ENCODE data around the gene ANAPC10. TPM values are rescaled to one million over a fixed set of nuclear protein-coding genes. Genes with fewer than 3 reads are reported as not detected.
"Not testable (repeated sequence)": the region's sequence is repeated elsewhere in the genome, so short reads cannot be mapped to it uniquely, and the experiment has no call there.

The ANAPC10 gene
- 10 to 100 TPM; 28.6 to 29.1 TPM for total RNA-seq

- no peaks in the 10 kb centered on the region for H3K27me3 Mint-ChIP-seq
- peaks cover 5% of the 10 kb centered on the region for H3K9me3 Mint-ChIP-seq
- peak; percentile 95 for DNase-seq
- H3K36me3 Mint-ChIP-seq, result peaks cover 33% of the 10 kb centered on the region
- H3K4me1 Mint-ChIP-seq, result peaks cover 18% of the 10 kb centered on the region
- H3K4me3 Mint-ChIP-seq, result peak within 1 kb of the TSS; percentile 95
- peak within 1 kb of the TSS; percentile 99 for H3K27ac Mint-ChIP-seq
Measured at GRCh38 chr4:145097821-145098674, at the start of gene ANAPC10, which contains the start of gene ABCE1. Gene ANAPC10, minus strand, starts transcription at chr4:145098196. Its CDS starts 2,097 bp downstream, at chr4:145096099. Gene ABCE1, plus strand, starts transcription at chr4:145098311. Its CDS starts 6,102 bp downstream, at chr4:145104413.

GRCh38 chr4:145136219-145136618 is 38.2 kb upstream of the ANAPC10 start:
- H3K4me3 Mint-ChIP-seq, H3K27me3 Mint-ChIP-seq, H3K9me3 Mint-ChIP-seq, DNase-seq, H3K27ac Mint-ChIP-seq: not testable (repeated sequence)
- Mint-ChIP-seq H3K36me3 (peaks cover 42% of the 10 kb centered on the region), H3K4me1 (peaks cover 25% of the 10 kb centered on the region)

- Mint-ChIP-seq H3K4me3 (no peak overlapping the region), H3K36me3 (peaks cover 39% of the 10 kb centered on the region), H3K4me1 (peaks cover 35% of the 10 kb centered on the region), H3K9me3 (no peaks in the 10 kb centered on the region), H3K27me3 (no peaks in the 10 kb centered on the region), H3K27ac (peak overlapping the region; percentile 71)
- no peak for DNase-seq
Measured at GRCh38 chr4:145132511-145133098, 34.6 kb upstream of the ANAPC10 start.

- peaks cover 35% of the 10 kb centered on the region for H3K4me1 Mint-ChIP-seq
- no peaks in the 10 kb centered on the region for H3K27me3 Mint-ChIP-seq
- H3K36me3 Mint-ChIP-seq, result peaks cover 35% of the 10 kb centered on the region
- no peak overlapping the region for H3K4me3 Mint-ChIP-seq
- peak overlapping the region; percentile 34 for H3K27ac Mint-ChIP-seq
- no peak for DNase-seq
- no peaks in the 10 kb centered on the region for H3K9me3 Mint-ChIP-seq
Measured at GRCh38 chr4:145131848-145132247, 33.9 kb upstream of the ANAPC10 start.

- DNase-seq, result no peak
- H3K27ac Mint-ChIP-seq, result peak overlapping the region; percentile 81
- H3K4me3 Mint-ChIP-seq, result no peak overlapping the region
- H3K4me1 Mint-ChIP-seq, result peaks cover 38% of the 10 kb centered on the region
- H3K27me3 Mint-ChIP-seq, result no peaks in the 10 kb centered on the region
- H3K9me3 Mint-ChIP-seq, result no peaks in the 10 kb centered on the region
- H3K36me3 Mint-ChIP-seq, result peaks cover 45% of the 10 kb centered on the region
Measured at GRCh38 chr4:145130788-145131399, 32.9 kb upstream of the ANAPC10 start.

GRCh38 chr4:145130130-145130529 is 32.1 kb upstream of the ANAPC10 start:
- H3K4me3 Mint-ChIP-seq, result no peak overlapping the region
- peaks cover 43% of the 10 kb centered on the region for H3K4me1 Mint-ChIP-seq
- H3K36me3 Mint-ChIP-seq, result peaks cover 48% of the 10 kb centered on the region
- no peaks in the 10 kb centered on the region for H3K27me3 Mint-ChIP-seq
- H3K9me3 Mint-ChIP-seq, result no peaks in the 10 kb centered on the region
- H3K27ac Mint-ChIP-seq, result peak overlapping the region; percentile 81
- DNase-seq, result no peak

GRCh38 chr4:145125396-145125795 is 27.4 kb upstream of the ANAPC10 start:
- peaks cover 38% of the 10 kb centered on the region for H3K36me3 Mint-ChIP-seq
- H3K27ac Mint-ChIP-seq, result peak overlapping the region; percentile 61
- no peaks in the 10 kb centered on the region for H3K27me3 Mint-ChIP-seq
- no peak overlapping the region for H3K4me3 Mint-ChIP-seq
- no peak for DNase-seq
- no peaks in the 10 kb centered on the region for H3K9me3 Mint-ChIP-seq
- H3K4me1 Mint-ChIP-seq, result peaks cover 20% of the 10 kb centered on the region

- Mint-ChIP-seq H3K36me3 (peaks cover 21% of the 10 kb centered on the region), H3K27me3 (no peaks in the 10 kb centered on the region), H3K4me3 (no peak overlapping the region), H3K9me3 (no peaks in the 10 kb centered on the region), H3K4me1 (peaks cover 23% of the 10 kb centered on the region), H3K27ac (no peak overlapping the region)
- DNase-seq, result no peak
Measured at GRCh38 chr4:145108128-145108527, 10.1 kb upstream of the ANAPC10 start.

GRCh38 chr4:145107126-145107525 is 9.1 kb upstream of the ANAPC10 start:
- Mint-ChIP-seq H3K4me1 (peaks cover 20% of the 10 kb centered on the region), H3K9me3 (no peaks in the 10 kb centered on the region), H3K4me3 (no peak overlapping the region), H3K27ac (peak overlapping the region; percentile 25), H3K36me3 (peaks cover 12% of the 10 kb centered on the region), H3K27me3 (no peaks in the 10 kb centered on the region)
- DNase-seq, result no peak

GRCh38 chr4:145103496-145103895 is 5.5 kb upstream of the ANAPC10 start:
- H3K4me1 Mint-ChIP-seq, result peaks cover 21% of the 10 kb centered on the region
- DNase-seq, result no peak
- H3K27ac Mint-ChIP-seq, result no peak overlapping the region
- no peak overlapping the region for H3K4me3 Mint-ChIP-seq
- peaks cover 22% of the 10 kb centered on the region for H3K36me3 Mint-ChIP-seq
- no peaks in the 10 kb centered on the region for H3K9me3 Mint-ChIP-seq
- H3K27me3 Mint-ChIP-seq, result no peaks in the 10 kb centered on the region

- Mint-ChIP-seq H3K27me3 (no peaks in the 10 kb centered on the region), H3K36me3 (peaks cover 20% of the 10 kb centered on the region), H3K9me3 (no peaks in the 10 kb centered on the region), H3K4me3 (no peak overlapping the region), H3K4me1 (peaks cover 19% of the 10 kb centered on the region), H3K27ac (no peak overlapping the region)
- no peak for DNase-seq
Measured at GRCh38 chr4:145102619-145103018, 4.6 kb upstream of the ANAPC10 start.

- H3K36me3 Mint-ChIP-seq, result peaks cover 16% of the 10 kb centered on the region
- H3K4me1 Mint-ChIP-seq, result peaks cover 19% of the 10 kb centered on the region
- H3K9me3 Mint-ChIP-seq, result no peaks in the 10 kb centered on the region
- DNase-seq, result no peak
- no peak overlapping the region for H3K27ac Mint-ChIP-seq
- no peaks in the 10 kb centered on the region for H3K27me3 Mint-ChIP-seq
- no peak overlapping the region for H3K4me3 Mint-ChIP-seq
Measured at GRCh38 chr4:145101091-145101490, 3.1 kb upstream of the ANAPC10 start.

GRCh38 chr4:145099653-145100052 is 1.7 kb upstream of the ANAPC10 start:
- H3K4me1 Mint-ChIP-seq, result peaks cover 23% of the 10 kb centered on the region
- H3K36me3 Mint-ChIP-seq, result peaks cover 23% of the 10 kb centered on the region
- no peaks in the 10 kb centered on the region for H3K27me3 Mint-ChIP-seq
- peak overlapping the region; percentile 95 for H3K4me3 Mint-ChIP-seq
- DNase-seq, result no peak
- no peaks in the 10 kb centered on the region for H3K9me3 Mint-ChIP-seq
- peak overlapping the region; percentile 66 for H3K27ac Mint-ChIP-seq

GRCh38 chr4:145098675-145099037 is 660 bp upstream of the ANAPC10 start:
- no peaks in the 10 kb centered on the region for H3K9me3 Mint-ChIP-seq
- DNase-seq, result peak; percentile 47

GRCh38 chr4:145097331-145097820 is 620 bp downstream of the ANAPC10 start:
- Mint-ChIP-seq H3K27ac (peak overlapping the region; percentile 99), H3K9me3 (peaks cover 5% of the 10 kb centered on the region), H3K27me3 (no peaks in the 10 kb centered on the region), H3K4me3 (peak overlapping the region; percentile 95), H3K36me3 (peaks cover 39% of the 10 kb centered on the region), H3K4me1 (peaks cover 18% of the 10 kb centered on the region)
- DNase-seq, result no peak

More at GRCh38 chr4:145098675-145099037, 660 bp upstream of the ANAPC10 start:
- H3K4me3 Mint-ChIP-seq, result peak overlapping the region; percentile 95
- H3K4me1 Mint-ChIP-seq, result peaks cover 20% of the 10 kb centered on the region
- peaks cover 29% of the 10 kb centered on the region for H3K36me3 Mint-ChIP-seq
- H3K27ac Mint-ChIP-seq, result peak overlapping the region; percentile 99
- H3K27me3 Mint-ChIP-seq, result no peaks in the 10 kb centered on the region
